ENCODE measurements around the gene PHF3.

Gene PHF3

GRCh38 chr6:63675138-63675537 is 39.5 kb downstream of the PHF3 start:
- Histone ChIP-seq H3K79me2 (ENCODE audit: insufficient read depth, low read length) (peaks cover 66% of the 10 kb centered on the region), H2AFZ (ENCODE audit: low read depth, low read length, severe bottlenecking) (no peak overlapping the region), H3K9me2 (replicated peaks; ENCODE audit: insufficient read depth, low read length) (no peaks in the 10 kb centered on the region), H3K4me2 (ENCODE audit: low read depth, low read length, poor library complexity, severe bottlenecking) (no peak overlapping the region), H3F3A (ENCODE audit: insufficient read depth) (no peaks in the 10 kb centered on the region), H4K20me1 (ENCODE audit: low read depth, low read length) (peaks cover 14% of the 10 kb centered on the region; the same call in 1 of the 2 replicates), H3K36me3 (ENCODE audit: low read length) (no peaks in the 10 kb centered on the region), H3K9me3 (ENCODE audit: insufficient read depth, low read length) (no peaks in the 10 kb centered on the region), H3K27ac (ENCODE audit: low read depth, low read length) (no peak overlapping the region), H3K9ac (ENCODE audit: low read length) (no peak overlapping the region), H3K4me3 (ENCODE audit: insufficient read depth, low read length, poor library complexity, severe bottlenecking) (no peak overlapping the region), H3K27me3 (ENCODE audit: low read length) (no peaks in the 10 kb centered on the region)
- TF ChIP-seq EZH2phosphoT487 (conservative IDR thresholded peaks at IDR 0.05; ENCODE audit: low read length) (no peak), CTCF (IDR thresholded peaks at IDR 0.05; ENCODE audit: insufficient read depth, low read length, poor library complexity, severe bottlenecking) (no peak)

- no peaks in the 10 kb centered on the region for H3K9me3 ChIP-seq (ENCODE audit: insufficient read depth, low read length)
- peaks cover 64% of the 10 kb centered on the region for H3K79me2 ChIP-seq (ENCODE audit: insufficient read depth, low read length)
- H3K9me2 ChIP-seq (replicated peaks; ENCODE audit: insufficient read depth, low read length), result no peaks in the 10 kb centered on the region
- H3K27me3 ChIP-seq (ENCODE audit: low read length), result no peaks in the 10 kb centered on the region
- H3K4me3 ChIP-seq (ENCODE audit: insufficient read depth, low read length, poor library complexity, severe bottlenecking), result no peak overlapping the region
- no peaks in the 10 kb centered on the region for H3F3A ChIP-seq (ENCODE audit: insufficient read depth)
- H2AFZ ChIP-seq (ENCODE audit: low read depth, low read length, severe bottlenecking), result no peak overlapping the region
- H3K27ac ChIP-seq (ENCODE audit: low read depth, low read length), result no peak overlapping the region
- no peak overlapping the region for H3K9ac ChIP-seq (ENCODE audit: low read length)
- TF ChIP-seq EZH2phosphoT487 (conservative IDR thresholded peaks at IDR 0.05; ENCODE audit: low read length), result no peak
- no peak for TF ChIP-seq CTCF (IDR thresholded peaks at IDR 0.05; ENCODE audit: insufficient read depth, low read length, poor library complexity, severe bottlenecking)
- H3K36me3 ChIP-seq (ENCODE audit: low read length), result 0 out of 2 replicates have a peak, but pooled peaks cover 3% of the 10 kb centered on the region
- peaks cover 9% of the 10 kb centered on the region; the same call in 1 of the 2 replicates for H4K20me1 ChIP-seq (ENCODE audit: low read depth, low read length)
- H3K4me2 ChIP-seq (ENCODE audit: low read depth, low read length, poor library complexity, severe bottlenecking), result no peak overlapping the region
These were observed 41.0 kb downstream of the PHF3 start for GRCh38 chr6:63676412-63677114.

- no peak overlapping the region for H3K9ac ChIP-seq (ENCODE audit: low read length)
- H3K4me3 ChIP-seq (ENCODE audit: insufficient read depth, low read length, poor library complexity, severe bottlenecking), result no peak overlapping the region
- H4K20me1 ChIP-seq (ENCODE audit: low read depth, low read length), result peaks cover 9% of the 10 kb centered on the region; the same call in 1 of the 2 replicates
- H3K9me2 ChIP-seq (replicated peaks; ENCODE audit: insufficient read depth, low read length), result no peaks in the 10 kb centered on the region
- H3K27me3 ChIP-seq (ENCODE audit: low read length), result no peaks in the 10 kb centered on the region
- H2AFZ ChIP-seq (ENCODE audit: low read depth, low read length, severe bottlenecking), result no peak overlapping the region
- TF ChIP-seq EZH2phosphoT487 (conservative IDR thresholded peaks at IDR 0.05; ENCODE audit: low read length), result no peak
- TF ChIP-seq CTCF (IDR thresholded peaks at IDR 0.05; ENCODE audit: insufficient read depth, low read length, poor library complexity, severe bottlenecking), result no peak
- H3F3A ChIP-seq (ENCODE audit: insufficient read depth), result no peaks in the 10 kb centered on the region
- 0 out of 2 replicates have a peak, but pooled peaks cover 5% of the 10 kb centered on the region for H3K36me3 ChIP-seq (ENCODE audit: low read length)
- no peak overlapping the region for H3K27ac ChIP-seq (ENCODE audit: low read depth, low read length)
- no peak overlapping the region for H3K4me2 ChIP-seq (ENCODE audit: low read depth, low read length, poor library complexity, severe bottlenecking)
- peaks cover 66% of the 10 kb centered on the region for H3K79me2 ChIP-seq (ENCODE audit: insufficient read depth, low read length)
- H3K9me3 ChIP-seq (ENCODE audit: insufficient read depth, low read length), result no peaks in the 10 kb centered on the region
These were observed 41.7 kb downstream of the PHF3 start for GRCh38 chr6:63677282-63677681.
